Suppressor macrophage (primary cell): ENCODE measurements around the gene MSI1.

Experiments used
- DNase-seq, 4 experiments: peaks; one replicate each; pipeline ENCODE4 v3.0.0-alpha.2; 2020 to 2022

The MSI1 gene

GRCh38 chr12:120321382-120322202, 47.4 kb downstream of the MSI1 start:
- no peak for DNase-seq

DNA sequence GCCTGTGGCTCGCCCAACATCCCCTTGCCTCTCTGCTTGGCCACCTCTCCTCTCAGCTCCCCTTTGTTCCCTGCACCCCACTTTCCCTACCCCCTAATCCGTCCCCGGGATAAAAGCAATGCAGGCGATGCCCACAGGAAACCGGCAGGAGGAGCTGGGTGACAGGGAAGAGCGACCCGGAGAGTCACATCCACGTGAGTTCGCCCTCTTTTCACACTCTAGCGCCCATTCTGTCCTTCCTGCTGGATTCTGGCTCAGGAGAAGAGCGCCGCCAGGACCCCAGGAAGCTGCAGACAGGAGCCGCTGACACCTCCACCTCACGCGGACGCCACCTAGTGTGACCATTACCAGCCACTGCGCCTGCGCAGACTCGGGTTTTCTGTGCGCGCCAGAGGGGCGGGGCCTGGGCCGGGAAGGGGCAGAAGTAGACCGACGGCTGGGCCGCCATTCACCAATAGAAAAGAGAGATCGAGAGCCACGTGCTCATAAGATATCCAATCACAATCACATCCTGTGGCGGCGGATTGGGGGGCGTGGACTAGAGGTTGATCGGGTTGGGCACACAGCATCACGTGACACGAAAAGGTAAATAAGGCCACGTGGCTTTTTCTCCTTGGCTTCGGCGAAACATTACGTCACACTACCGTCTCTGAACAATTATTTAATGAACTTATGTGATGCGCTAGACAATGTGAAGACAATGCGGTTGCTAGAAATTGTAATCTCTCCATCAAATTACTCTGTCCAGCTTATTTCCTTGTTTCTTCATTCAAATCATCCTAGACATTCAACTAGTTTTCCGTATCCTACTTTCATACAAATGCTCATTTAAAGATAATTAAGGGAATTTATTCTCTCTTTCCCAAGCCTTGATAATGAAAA, 51.5 kb downstream of the MSI1 start:
- DNase-seq = peak; percentile 99

DNA sequence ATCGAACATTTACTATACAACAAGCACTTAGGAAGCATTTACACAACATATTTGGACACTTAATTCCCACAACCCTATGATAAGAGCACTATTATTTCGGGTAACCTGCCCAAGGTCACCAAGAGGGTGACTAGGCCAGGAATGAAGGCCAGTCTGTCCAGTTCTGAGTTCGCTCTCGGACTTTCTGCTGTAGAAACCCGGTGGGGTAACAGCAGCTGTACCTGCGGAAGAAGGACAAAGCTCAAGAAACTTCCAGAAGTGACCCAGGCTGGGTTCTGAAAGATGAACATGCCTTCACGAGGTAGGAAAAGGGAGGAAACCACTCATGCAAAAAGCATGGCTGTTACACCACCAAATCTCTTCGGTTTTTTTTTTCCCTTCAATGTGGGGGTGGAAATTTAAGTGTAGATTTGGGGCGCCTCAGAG, 52.2 kb downstream of the MSI1 start:
- peak in 1 of 4 experiments; percentile 1 for DNase-seq

DNA sequence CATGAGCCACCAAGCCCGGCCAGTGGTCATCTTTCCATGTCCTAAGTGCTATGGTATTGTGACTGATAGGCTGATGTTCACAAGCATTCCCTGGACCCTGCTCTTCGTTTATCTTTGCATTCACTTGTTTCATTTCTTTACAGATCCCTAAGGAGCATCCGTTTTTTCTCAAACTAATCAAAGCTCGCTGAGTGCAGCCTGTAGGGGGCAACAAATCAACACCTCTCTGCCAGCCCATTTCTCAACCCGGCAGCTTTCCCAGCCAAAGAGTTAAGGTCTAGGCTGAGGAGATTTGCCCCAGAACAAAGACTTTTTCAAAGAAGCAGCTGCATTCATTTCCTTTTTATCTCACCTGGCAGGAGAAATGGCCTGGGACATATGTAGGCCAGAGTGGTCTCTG, 54.7 kb downstream of the MSI1 start:
- no peak for DNase-seq

- DNase-seq = peak; percentile 94 to 97 (median 96)
Measured at GRCh38 chr12:120301962-120302815, 66.8 kb downstream of the MSI1 start, which contains the start of gene SIRT4. Gene SIRT4 (plus strand): TSS chr12:120302321. CDS start chr12:120303562, 1,241 bp downstream.

GRCh38 chr12:120292661-120293531, 76.1 kb downstream of the MSI1 start, which contains the start of gene RNU4-1:
Gene RNU4-1 (minus strand): TSS chr12:120293237.
- DNase-seq = peak; percentile 86 to 95 (median 92)

- no peak for DNase-seq
Measured at GRCh38 chr12:120292411-120292660, 76.6 kb downstream of the MSI1 start.
